ENCODE results near the gene PAPPA. TPM values are rescaled to one million over a fixed set of nuclear protein-coding genes. Genes with fewer than 3 reads are reported as not detected.

Gene PAPPA
- total RNA-seq, 2 donors from 2014 or later = 0.09 TPM

- H3K4me1 Mint-ChIP-seq = peaks cover 4% of the 10 kb centered on the region
- H3K9me3 Mint-ChIP-seq = no peaks in the 10 kb centered on the region
- 91 to 100% methylated on average over 3 to 4 of the region's 5 CpGs for WGBS, 2 experiments (ENCODE audit: insufficient coverage in 1 of 2, insufficient read length in 1 of 2)
- no peak overlapping the region for H3K9ac ChIP-seq (ENCODE audit: extremely low read depth, low read length, poor library complexity, severe bottlenecking)
- H3K9me3 ChIP-seq (ENCODE audit: control insufficient read depth, low read length) = no peaks in the 10 kb centered on the region
- no peak overlapping the region for H3K27ac ChIP-seq (ENCODE audit: low read depth, low read length)
- H3K27me3 Mint-ChIP-seq (ENCODE audit: insufficient read depth) = peaks cover 19% of the 10 kb centered on the region
- no peak for TF ChIP-seq CTCF (conservative IDR thresholded peaks at IDR 0.05)
- no peaks in the 10 kb centered on the region for H3K36me3 Mint-ChIP-seq (ENCODE audit: low read depth)
- no peaks in the 10 kb centered on the region for H3K27me3 ChIP-seq (ENCODE audit: control insufficient read depth, insufficient read depth, low read length, poor library complexity, severe bottlenecking)
- no peak overlapping the region for H3K27ac Mint-ChIP-seq
- no peak for DNase-seq
- no peak overlapping the region for H3K4me3 ChIP-seq (ENCODE audit: low read length)
- no peaks in the 10 kb centered on the region for H3K36me3 ChIP-seq (ENCODE audit: control insufficient read depth, insufficient read depth, low read length)
- no peak overlapping the region for H3K4me3 Mint-ChIP-seq
- no peaks in the 10 kb centered on the region for H3K4me1 ChIP-seq (ENCODE audit: control insufficient read depth, insufficient read depth, low read length)
Measured at GRCh38 chr9:116142706-116143492, 10.7 kb upstream of the PAPPA start.

GRCh38 chr9:116144038-116144437 lies 9.6 kb upstream of the PAPPA start:
- no peaks in the 10 kb centered on the region for H3K9me3 Mint-ChIP-seq
- H3K4me1 Mint-ChIP-seq = peaks cover 5% of the 10 kb centered on the region
- Histone ChIP-seq H3K27me3 (ENCODE audit: control insufficient read depth, insufficient read depth, low read length, poor library complexity, severe bottlenecking) (no peaks in the 10 kb centered on the region), H3K4me1 (ENCODE audit: control insufficient read depth, insufficient read depth, low read length) (peaks cover 3% of the 10 kb centered on the region), H3K4me3 (ENCODE audit: low read length) (no peak overlapping the region), H3K36me3 (ENCODE audit: control insufficient read depth, insufficient read depth, low read length) (no peaks in the 10 kb centered on the region), H3K9me3 (ENCODE audit: control insufficient read depth, low read length) (no peaks in the 10 kb centered on the region), H3K27ac (ENCODE audit: low read depth, low read length) (no peak overlapping the region), H3K9ac (ENCODE audit: extremely low read depth, low read length, poor library complexity, severe bottlenecking) (no peak overlapping the region)
- DNase-seq = no peak
- no peak overlapping the region for H3K27ac Mint-ChIP-seq
- H3K4me3 Mint-ChIP-seq = no peak overlapping the region
- WGBS, 2 experiments (ENCODE audit: insufficient coverage in 1 of 2, insufficient read length in 1 of 2) = 87 to 89% methylated on average over 5 of the region's 5 CpGs
- peaks cover 12% of the 10 kb centered on the region for H3K27me3 Mint-ChIP-seq (ENCODE audit: insufficient read depth)
- H3K36me3 Mint-ChIP-seq (ENCODE audit: low read depth) = no peaks in the 10 kb centered on the region
- no peak for TF ChIP-seq CTCF (conservative IDR thresholded peaks at IDR 0.05)

GRCh38 chr9:116144555-116144954 lies 9.0 kb upstream of the PAPPA start:
- Mint-ChIP-seq H3K27ac (no peak overlapping the region), H3K27me3 (ENCODE audit: insufficient read depth) (peaks cover 8% of the 10 kb centered on the region), H3K9me3 (no peaks in the 10 kb centered on the region), H3K36me3 (ENCODE audit: low read depth) (no peaks in the 10 kb centered on the region), H3K4me1 (peaks cover 5% of the 10 kb centered on the region), H3K4me3 (no peak overlapping the region)
- Histone ChIP-seq H3K4me1 (ENCODE audit: control insufficient read depth, insufficient read depth, low read length) (peaks cover 3% of the 10 kb centered on the region), H3K9me3 (ENCODE audit: control insufficient read depth, low read length) (no peaks in the 10 kb centered on the region), H3K27ac (ENCODE audit: low read depth, low read length) (no peak overlapping the region), H3K36me3 (ENCODE audit: control insufficient read depth, insufficient read depth, low read length) (no peaks in the 10 kb centered on the region), H3K9ac (ENCODE audit: extremely low read depth, low read length, poor library complexity, severe bottlenecking) (no peak overlapping the region), H3K4me3 (ENCODE audit: low read length) (no peak overlapping the region), H3K27me3 (ENCODE audit: control insufficient read depth, insufficient read depth, low read length, poor library complexity, severe bottlenecking) (no peaks in the 10 kb centered on the region)
- no peak for DNase-seq
- TF ChIP-seq CTCF (conservative IDR thresholded peaks at IDR 0.05) = no peak
- 94% methylated on average over 2 of the region's 2 CpGs for WGBS, 2 experiments (ENCODE audit: insufficient coverage in 1 of 2, insufficient read length in 1 of 2)
